Measurements from ENCODE around the gene HMGN2. TPM values are rescaled to one million over a fixed set of nuclear protein-coding genes. Genes with fewer than 3 reads are reported as not detected.

Gene HMGN2
- total and polyA plus RNA-seq, 2 of the 13 experiments (the other 11 are each of a cell fraction or from before 2014, with no cell fraction given): 63.4 to 343 TPM

DNA sequence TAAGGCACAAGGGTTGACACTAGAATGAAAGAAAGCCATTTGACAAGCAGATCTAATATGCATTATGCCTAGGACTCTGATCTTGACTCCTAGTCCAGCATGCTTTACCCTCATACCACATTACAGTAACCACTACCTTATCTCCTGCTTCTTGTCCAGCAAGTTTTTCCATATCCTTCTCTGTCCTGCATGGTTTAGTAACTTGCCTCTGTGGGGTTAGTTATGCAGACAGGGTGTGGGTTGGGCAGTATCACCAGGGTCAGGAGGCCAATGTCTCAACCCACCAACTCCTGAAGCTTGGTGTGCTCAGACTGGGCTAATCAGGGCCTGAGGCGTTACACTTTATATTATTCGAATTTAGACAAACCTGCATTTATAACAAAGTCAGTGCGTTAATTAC, 21.3 kb upstream of the HMGN2 start (continued):
- no peak for TF ChIP-seq ZNF280B (CRISPR knock-in tag; IDR thresholded peaks at IDR 0.05; ENCODE audit: borderline replicate concordance)
- no peak for TF ChIP-seq SMAD3 (CRISPR knock-in tag; IDR thresholded peaks at IDR 0.05)

DNA sequence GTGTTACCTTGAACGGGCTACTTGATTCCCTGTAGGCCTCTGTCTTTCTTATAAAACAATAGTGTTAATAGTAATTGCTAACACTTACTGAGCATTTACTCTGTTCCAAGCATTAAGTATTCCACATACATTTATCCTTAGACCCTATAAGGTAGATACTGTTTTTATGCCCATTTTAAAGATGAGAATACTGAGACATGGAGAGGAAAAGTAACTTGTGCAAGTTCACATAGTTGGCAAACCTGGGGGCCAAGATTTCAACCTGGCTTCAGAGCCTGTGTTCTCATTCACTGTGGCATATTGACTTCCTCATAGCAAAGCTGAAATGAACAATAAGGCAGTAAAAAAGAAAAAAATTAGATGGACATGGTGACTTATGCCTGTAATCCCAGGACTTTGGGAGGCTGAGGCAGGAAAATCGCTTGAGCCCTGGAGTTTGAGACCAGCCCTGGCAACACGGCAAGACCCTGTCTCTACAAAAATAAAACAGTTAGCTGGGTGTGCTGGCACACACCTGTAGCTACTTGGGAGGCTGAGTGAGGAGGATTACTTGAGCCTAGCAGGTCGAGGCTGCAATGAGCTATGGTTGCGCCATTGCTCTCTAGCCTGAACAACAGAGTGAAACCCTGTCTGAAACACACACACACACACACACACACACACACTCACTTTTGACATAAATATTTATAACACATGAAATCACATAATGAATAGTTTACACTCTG, 19.6 kb upstream of the HMGN2 start:
- WGBS (ENCODE audit: low lambda C conversion rate): 91% methylated on average over 5 of the region's 5 CpGs

More for the DNA sequence above, 19.6 kb upstream of the HMGN2 start:
- ATAC-seq: no peak
- no TSS peak for BruUV-seq (replicated peaks)
- POLR2A ChIA-PET: no interaction called here
- no peak overlapping the region for H3K4me3 ChIP-seq (replicated peaks in 1 of 3; ENCODE audit: insufficient read depth in 1 of 3, low read depth in 2 of 3, low read length in 3 of 3)
- no peak overlapping the region for H3K27ac ChIP-seq (ENCODE audit: extremely low read length, insufficient read depth, low read length)
- in situ Hi-C loops (cut with HindIII; ENCODE audit: extremely low pct_ligation_motif_present, low pct_unique_long_range_greater_than_20kb) (no loop called here), intact Hi-C loops (cut with micrococcal nuclease; ENCODE audit: unreplicated experiment) (no loop called here)
- H2AFZ ChIP-seq (ENCODE audit: low read length): no peak overlapping the region
- no peaks in the 10 kb centered on the region for H4K20me1 ChIP-seq (ENCODE audit: insufficient read depth, low read length)
- H3K9me3 ChIP-seq (ENCODE audit: low read length): no peaks in the 10 kb centered on the region
- FAIRE-seq: no peak
- H3K4me2 ChIP-seq (ENCODE audit: low read depth, low read length): no peak overlapping the region
- no peak overlapping the region for H3K9ac ChIP-seq (ENCODE audit: insufficient read depth, low read depth, low read length)
- CTCF ChIA-PET (ENCODE audit: low intra/inter-chr PET ratio, low total read pairs): no interaction called here
- DNase-seq (ENCODE audit: low spot score): no peak
- H3K4me1 ChIP-seq (ENCODE audit: insufficient read depth, low read length): no peaks in the 10 kb centered on the region
- peaks cover 12 to 32% of the 10 kb centered on the region in 2 experiments; a peak in 4 of 5 replicates for H3K36me3 ChIP-seq (replicated peaks in 1 of 2; ENCODE audit: control insufficient read depth in 1 of 2, insufficient read depth in 2 of 2, low read length in 2 of 2)
- H3K79me2 ChIP-seq (ENCODE audit: insufficient read depth, low read length): no peaks in the 10 kb centered on the region
- H3K27me3 ChIP-seq (ENCODE audit: control insufficient read depth in 1 of 2, insufficient read depth in 2 of 2, low read length in 2 of 2): no peaks in the 10 kb centered on the region
- TF ChIP-seq ZNF629 (CRISPR knock-in tag; conservative IDR thresholded peaks at IDR 0.05): peak; percentile 69
- no peak for TF ChIP-seq ADNP (CRISPR knock-in tag; IDR thresholded peaks at IDR 0.05)
- TF ChIP-seq ZBTB39 (CRISPR knock-in tag; IDR thresholded peaks at IDR 0.05): no peak

All from HepG2 (cell line).